Activated CD8-positive, alpha-beta memory T cell treated with anti-CD3 and anti-CD28 coated beads, Interleukin-2, amount 50 U/mL, for 24 hours (primary cell): ENCODE results near the gene ECE1.
"Not testable (repeated sequence)": the region's sequence is repeated elsewhere in the genome, so short reads cannot be mapped to it uniquely, and the experiment has no call there.

Source experiments
- DNase-seq: peaks from one replicate; pipeline ENCODE4 v3.0.0-alpha.2; 2020; ENCODE audit errors: extremely low read depth

Gene ECE1

GRCh38 chr1:21176586-21177555 lies 113.4 kb downstream of the ECE1 start, which contains the start of gene EIF4G3:
EIF4G3 (minus strand) TSS chr1:21176897; CDS start chr1:21002742, 174,155 bp downstream.
- peak; percentile 99 for DNase-seq

- no peak for DNase-seq
These were observed 114.3 kb downstream of the ECE1 start for GRCh38 chr1:21175670-21176581.

- DNase-seq: no peak
These were observed 115.0 kb downstream of the ECE1 start for GRCh38 chr1:21175324-21175669.

- no peak for DNase-seq
These were observed 115.5 kb downstream of the ECE1 start for GRCh38 chr1:21174654-21175323.

- no peak for DNase-seq
These were observed 116.0 kb downstream of the ECE1 start for GRCh38 chr1:21174230-21174629.

GRCh38 chr1:21173096-21173495 lies 117.2 kb downstream of the ECE1 start:
- not testable (repeated sequence) for DNase-seq

GRCh38 chr1:21170837-21171236 lies 119.4 kb downstream of the ECE1 start:
- DNase-seq: not testable (repeated sequence)

GRCh38 chr1:21168444-21168843 lies 121.8 kb downstream of the ECE1 start:
- no peak for DNase-seq
